NCI-H1930 (cell line): Measurements from ENCODE around the gene DOC2A.
"Not testable (repeated sequence)": the region's sequence is repeated elsewhere in the genome, so short reads cannot be mapped to it uniquely, and the experiment has no call there.

Source experiments
- DNase-seq, 2 experiments: peaks; one replicate each; lab custom pipeline; 2025; lab: John Stamatoyannopoulos, UW

Gene DOC2A

DNA sequence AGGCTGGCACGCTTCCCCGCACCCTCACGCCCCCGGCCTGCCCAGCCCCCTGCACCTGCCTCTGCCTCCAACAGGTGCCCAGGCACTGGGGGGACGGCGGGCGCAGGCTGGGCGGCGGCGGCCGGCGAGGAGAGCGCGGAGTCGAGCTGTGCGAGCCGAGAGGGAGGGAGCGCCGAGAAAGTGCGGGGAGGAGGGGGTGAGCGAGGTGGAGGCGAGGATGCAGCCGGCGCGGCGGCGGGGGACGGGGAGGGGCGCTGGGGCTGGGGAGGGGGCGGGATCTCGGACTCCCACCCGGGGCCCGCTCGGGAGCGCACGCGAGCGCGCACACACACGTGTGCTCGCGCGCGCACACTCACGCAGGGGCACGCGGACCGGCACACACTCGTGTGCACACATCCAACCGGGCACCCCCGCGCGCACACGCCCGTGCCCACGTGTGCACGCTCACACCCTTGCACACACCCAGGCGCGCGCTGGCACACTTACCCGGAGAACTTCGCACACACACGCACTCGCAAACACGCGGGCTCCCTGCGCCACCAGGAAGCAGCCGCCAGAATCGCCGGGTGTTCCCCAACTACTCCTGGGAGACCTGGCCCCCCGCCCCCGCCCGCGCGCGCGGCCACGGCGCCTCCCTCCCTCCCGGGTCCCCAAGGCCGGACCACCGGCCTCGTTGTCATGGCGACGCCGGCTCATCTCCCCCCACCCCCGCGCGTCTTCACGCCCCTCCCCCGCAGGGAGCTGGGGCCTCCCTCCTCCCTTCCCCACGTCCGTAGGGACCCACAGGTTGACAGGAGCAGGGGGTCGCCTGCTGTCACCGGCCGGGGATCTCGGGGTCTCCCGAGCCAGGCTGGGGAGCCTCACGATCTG, at the start of gene DOC2A:
Gene DOC2A, minus strand, starts transcription at position 184 of the 870 bp plus-strand sequence. CDS start 805 bp downstream, outside the sequence.
- DNase-seq: peak in 1 of 2 experiments; percentile 28

- no peak for DNase-seq
Observed at GRCh38 chr16:30060346-30060745, 49.5 kb upstream of the DOC2A start.

- peak in 1 of 2 experiments; percentile 17 for DNase-seq
Observed at GRCh38 chr16:30054959-30055553, 44.2 kb upstream of the DOC2A start.

GRCh38 chr16:30054451-30054850, 43.6 kb upstream of the DOC2A start:
- no peak for DNase-seq

DNA sequence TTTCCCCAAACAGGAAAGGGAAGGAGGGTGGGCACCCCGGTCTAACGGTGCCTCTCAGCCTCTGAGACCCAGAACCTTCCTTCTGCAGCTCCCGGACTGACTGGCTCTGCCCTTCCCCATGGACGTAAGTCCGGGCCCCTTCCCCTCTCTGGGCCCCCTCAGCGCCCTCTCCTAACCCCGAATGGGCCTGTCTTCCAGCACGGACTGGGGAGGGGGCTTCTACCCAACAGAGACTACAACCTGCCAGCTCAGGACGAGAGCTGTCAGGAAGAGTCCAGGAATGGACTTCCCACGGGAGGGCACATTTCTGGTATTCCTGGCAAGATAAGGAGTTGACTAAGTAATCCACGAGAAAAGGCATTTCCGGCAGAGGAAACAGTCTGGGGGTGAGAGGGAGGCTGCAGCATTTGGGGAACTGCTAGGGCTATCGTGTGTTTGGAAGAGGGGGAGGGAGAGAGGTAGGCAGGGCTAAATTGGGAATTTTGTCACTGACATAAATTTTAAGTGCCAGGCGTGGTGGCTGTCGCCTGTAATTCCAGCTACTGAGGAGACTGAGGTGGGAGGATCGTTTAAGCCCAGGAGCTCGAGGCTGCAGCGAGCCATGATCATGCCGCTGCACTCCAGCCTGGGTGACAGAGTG, 42.7 kb upstream of the DOC2A start:
- no peak for DNase-seq

DNA sequence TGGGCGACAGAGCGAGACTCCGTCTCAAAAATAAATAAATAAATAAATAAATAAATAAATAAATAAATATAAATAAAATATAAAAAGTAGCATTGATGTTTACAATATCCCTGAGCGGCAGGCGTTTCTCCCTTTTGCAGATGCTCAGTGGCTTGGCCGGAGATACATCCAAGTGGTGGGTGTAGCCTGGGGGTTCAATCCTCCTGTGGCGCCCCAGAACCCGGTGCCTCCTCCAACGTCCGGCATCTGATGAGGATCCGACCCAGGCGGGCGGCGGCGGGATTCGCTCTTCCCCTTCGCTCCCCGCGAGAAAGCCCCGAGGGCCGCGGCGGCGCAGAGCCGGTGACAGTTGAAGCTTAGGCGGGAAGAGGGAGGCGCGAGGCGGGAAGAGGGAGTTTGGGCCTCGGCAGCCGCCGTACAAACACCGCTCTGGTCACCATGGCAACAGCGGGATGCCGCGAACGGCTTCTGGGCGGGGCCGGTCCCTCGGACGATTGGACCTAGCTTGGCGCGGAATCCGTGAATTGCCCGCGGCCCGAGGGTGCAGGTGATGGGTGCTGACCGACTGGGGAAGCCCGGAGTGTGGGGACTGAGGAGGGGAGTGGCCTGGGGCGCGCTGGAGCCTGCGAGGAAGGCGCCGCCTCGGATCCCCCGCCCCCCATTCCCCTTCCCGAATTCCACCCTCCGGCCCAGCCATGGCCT, 42.0 kb upstream of the DOC2A start:
- peak; percentile 90 to 93 for DNase-seq

DNA sequence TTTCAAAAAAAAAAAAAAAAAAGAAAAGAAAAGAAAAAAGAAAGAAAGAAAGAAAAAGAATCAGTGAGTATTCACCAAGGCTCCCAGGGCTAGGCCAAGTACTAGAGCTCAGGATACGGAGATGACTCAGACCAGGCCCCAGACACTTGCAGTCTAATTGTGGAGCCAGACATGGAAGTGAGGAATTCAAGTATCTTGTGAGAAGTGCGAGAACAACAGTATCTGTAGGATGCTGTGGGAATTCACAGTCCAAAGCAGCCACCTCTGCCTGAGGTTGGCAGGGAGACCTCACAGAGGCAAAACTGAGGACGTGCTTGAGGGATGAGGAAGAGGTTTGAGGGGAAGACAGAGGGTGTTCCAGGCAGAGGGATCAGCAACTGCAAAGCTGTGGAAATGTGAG, 40.7 kb upstream of the DOC2A start:
- DNase-seq: no peak

GRCh38 chr16:30049871-30050270, 39.0 kb upstream of the DOC2A start:
- no peak for DNase-seq

- no peak for DNase-seq
Observed at GRCh38 chr16:30046588-30046987, 35.8 kb upstream of the DOC2A start.

DNA sequence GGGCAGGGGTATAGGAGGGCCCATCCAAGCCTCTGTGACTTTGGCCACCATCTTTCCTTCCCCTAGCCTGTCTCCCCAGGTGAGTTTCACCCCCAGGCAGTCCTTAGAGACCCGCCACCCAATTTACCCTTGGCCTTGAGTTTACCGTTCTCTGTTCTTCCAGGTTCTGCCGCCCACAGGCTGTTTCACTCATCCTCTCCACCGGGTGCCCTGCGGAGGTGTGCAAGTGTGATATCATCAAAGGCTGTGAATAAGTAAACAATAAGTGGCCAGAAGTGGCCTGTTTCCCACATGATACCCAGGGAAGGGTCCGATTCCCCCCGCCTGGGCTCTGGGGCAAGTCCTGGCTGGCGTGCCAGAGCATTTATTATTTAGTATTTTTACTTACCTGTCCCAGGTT, 35.4 kb upstream of the DOC2A start:
- no peak for DNase-seq

GRCh38 chr16:30041841-30042240, 31.0 kb upstream of the DOC2A start:
- DNase-seq: no peak

GRCh38 chr16:30040690-30041089, 29.9 kb upstream of the DOC2A start:
- not testable (repeated sequence) for DNase-seq

DNA sequence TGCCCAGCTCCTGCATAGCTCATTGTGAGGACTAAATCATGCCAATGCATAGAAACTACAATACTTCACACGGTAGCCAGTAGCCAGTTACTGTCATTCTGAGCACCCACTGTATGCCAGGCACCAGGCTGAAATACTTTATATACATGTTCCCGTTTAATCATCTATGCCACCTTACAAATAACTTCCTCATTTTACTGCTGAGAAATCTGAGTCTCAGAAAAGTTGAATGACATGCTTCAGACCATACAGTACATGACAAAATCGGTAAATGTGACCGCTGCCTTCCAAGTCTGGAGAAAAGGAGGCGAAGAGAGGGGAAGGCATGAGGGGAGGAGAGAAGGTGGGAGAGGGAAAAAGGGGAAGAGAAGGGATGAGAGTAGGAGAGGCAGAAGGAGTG, 29.4 kb upstream of the DOC2A start:
- no peak for DNase-seq

GRCh38 chr16:30033270-30033669, 22.4 kb upstream of the DOC2A start:
- no peak for DNase-seq

GRCh38 chr16:30032083-30032819, 21.4 kb upstream of the DOC2A start:
- DNase-seq: peak; percentile 73 to 77

GRCh38 chr16:30031477-30031918, 20.7 kb upstream of the DOC2A start:
- DNase-seq: no peak

DNA sequence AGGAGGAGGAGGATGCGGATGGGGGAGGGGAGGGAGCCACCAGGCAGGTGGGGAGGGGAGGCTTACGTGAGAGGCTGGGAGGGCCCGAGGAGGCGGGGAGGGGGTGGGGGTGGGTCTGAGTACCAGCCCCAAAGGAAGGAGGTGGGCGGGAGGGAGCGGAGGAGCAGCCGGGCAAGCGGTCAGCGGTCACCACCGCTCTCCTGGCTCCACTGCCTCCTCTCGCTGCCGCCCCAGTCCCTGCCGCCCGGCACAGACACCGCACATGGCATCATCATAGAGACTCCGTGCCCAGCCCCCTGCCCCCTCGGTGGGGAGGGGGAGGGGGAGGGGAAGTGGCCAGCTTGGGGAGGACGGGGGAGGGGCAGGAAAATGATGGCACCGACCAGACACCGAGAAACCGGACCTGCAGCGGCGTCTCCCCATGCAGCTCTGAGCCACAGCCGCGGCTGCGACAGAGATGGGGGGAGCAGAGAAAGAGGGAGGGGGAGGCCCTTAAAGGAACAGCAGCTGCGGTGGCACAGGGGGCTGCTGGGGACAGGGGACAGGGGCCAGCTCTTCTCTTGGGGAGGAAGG, 20.1 kb upstream of the DOC2A start, which contains the start of gene TLCD3B:
Gene TLCD3B, minus strand, starts transcription at position 431 of the 573 bp plus-strand sequence. CDS start 744 bp downstream, outside the sequence.
- DNase-seq: no peak

- no peak for DNase-seq
Observed at GRCh38 chr16:30030011-30030685, 19.3 kb upstream of the DOC2A start.

GRCh38 chr16:30028438-30029076, 17.7 kb upstream of the DOC2A start:
- no peak for DNase-seq
